HG02571 (cell line): ENCODE results near the gene ACER2.
"Not testable (repeated sequence)": the region's sequence is repeated elsewhere in the genome, so short reads cannot be mapped to it uniquely, and the experiment has no call there.

Experiments used
- ATAC-seq: cut with Tn5 transposase; IDR thresholded peaks from one replicate; pipeline ENCODE4 v1.9.1; 2021; ENCODE audit warnings: mild to moderate bottlenecking, moderate library complexity; ENCODE audit not compliant: unreplicated experiment

Gene ACER2

GRCh38 chr9:19408693-19409400, at the start of gene ACER2:
ACER2 (plus strand) TSS chr9:19409009; CDS start chr9:19409085, 76 bp downstream.
- ATAC-seq, result peak; percentile 94

DNA sequence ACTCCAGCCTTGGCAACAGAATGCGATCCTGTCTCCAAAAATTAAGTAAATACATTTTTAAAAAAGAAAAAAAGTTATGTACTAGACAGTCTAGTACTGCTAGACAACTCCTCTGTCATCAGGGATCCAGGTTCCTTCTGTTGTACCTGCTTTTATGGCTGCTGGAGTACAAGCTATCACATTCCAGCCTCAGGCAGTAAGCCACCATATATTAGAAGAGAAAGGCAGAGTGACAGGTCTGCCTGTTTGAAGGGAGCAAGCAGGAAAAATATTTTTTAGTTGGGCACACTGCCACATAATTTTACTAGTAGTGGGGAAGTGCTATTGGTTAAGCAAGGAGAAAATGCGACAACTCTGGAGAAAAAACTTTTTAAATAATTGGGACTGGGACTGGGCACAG, 39.7 kb upstream of the ACER2 start:
- ATAC-seq, result no peak

DNA sequence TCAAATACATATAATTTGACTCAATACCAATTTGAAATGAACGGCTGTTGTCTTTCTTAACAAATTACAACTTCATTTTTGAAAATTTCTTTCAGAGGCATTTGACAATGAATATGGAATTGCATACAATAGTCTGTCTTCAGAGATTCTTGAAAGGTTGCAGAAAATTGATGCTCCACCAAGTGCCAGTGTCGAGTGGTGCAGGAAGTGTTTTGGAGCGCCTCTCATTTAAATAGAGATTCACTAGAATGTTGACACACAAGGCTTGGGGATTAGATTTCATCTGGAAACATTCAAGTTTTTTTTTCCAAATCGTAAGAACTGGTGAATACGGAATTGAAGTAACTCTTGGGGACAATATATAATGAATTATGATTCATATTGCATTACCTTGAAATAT, 36.9 kb upstream of the ACER2 start:
- no peak for ATAC-seq

DNA sequence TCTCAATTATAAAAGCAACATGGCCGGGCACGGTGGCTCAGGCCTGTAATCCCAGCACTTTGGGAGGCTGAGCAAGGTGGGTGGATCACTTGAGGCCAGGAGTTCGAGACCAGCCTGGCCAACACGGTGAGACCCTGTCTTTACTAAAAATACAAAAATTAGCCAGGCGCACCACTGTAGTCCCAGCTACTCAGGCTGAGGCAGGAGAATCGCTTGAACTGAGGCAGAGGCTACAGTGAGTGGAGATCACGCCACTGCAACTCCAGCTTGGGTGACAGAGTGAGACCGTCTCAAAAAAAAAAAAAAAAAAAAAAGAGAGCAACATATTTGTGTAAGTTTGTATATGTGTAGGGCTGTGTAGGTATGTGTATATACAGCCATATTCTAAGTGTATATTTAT, 36.2 kb upstream of the ACER2 start:
- ATAC-seq, result no peak

DNA sequence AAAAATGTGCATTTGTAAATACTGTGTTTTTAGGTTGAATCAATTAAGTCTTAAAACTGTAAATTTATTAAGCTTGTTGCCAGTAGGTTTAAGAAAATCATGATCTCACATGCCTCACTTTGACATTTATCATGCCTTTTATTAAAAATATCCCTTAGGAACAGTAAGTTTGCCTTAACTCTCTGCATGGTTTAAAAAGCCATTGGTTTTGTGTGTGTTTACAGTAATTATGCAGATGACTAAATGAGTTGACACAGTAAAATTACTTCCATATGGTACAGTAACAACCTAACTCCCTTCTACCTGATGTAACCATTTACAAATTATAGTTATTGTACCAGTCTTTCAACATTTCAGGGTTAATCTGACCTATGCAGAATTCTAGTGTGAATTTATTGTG, 35.3 kb upstream of the ACER2 start:
- no peak for ATAC-seq

GRCh38 chr9:19375538-19375937, 33.3 kb upstream of the ACER2 start:
- ATAC-seq, result no peak

GRCh38 chr9:19376931-19377330, 31.9 kb upstream of the ACER2 start:
- ATAC-seq, result no peak

DNA sequence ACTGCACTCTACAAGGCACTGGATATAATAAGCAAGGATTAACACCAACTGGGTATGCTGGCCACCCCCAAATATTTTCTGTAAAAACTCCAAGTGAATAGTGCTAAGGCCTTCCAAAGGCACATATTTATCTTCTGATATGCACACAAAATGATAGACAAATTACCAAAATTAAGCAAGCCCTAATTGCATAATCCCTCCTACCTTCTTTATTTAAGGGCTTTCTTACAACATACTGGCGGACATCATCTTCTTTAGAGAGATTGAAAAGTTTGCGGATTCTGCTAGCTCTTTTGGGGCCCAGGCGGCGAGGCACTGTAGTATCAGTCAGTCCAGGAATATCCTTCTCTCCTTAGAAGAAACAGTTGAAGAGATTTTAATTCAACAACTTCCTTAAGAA, 30.6 kb upstream of the ACER2 start:
- ATAC-seq, result no peak

DNA sequence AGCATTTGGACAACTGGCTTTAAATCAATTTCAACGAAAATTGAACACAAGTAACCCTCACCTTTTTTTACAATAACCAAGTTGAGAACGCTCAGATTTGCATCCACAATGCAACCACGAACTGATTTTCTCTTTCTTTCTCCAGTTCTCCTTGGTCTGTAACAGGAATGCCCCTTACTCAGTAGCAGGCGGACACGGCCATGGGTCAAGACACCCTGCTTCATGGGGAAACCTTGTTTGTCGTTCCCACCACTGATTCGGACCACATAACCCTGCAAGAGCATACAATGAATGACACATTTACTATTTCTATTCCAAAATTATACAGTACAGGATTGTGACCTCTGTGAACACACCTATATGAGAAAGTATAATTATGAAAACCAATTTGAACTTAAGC, 30.2 kb upstream of the ACER2 start:
- no peak for ATAC-seq

- no peak for ATAC-seq
Measured at GRCh38 chr9:19379283-19379682, 29.5 kb upstream of the ACER2 start.

- ATAC-seq, result peak; percentile 39
Measured at GRCh38 chr9:19379697-19380046, 29.1 kb upstream of the ACER2 start.

DNA sequence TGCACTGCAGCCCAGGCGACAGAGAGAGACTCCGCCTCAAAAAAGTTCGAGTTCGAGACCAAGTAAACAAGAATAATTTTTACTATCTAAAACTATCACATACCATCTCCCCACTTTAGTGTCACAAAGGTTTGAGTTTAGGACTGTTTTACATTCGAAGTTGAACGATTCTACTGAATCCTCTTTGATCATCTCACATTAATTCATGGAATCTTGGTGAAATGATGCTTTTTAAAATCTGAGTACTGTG, 28.1 kb upstream of the ACER2 start:
- ATAC-seq, result no peak

GRCh38 chr9:19381656-19382055, 27.2 kb upstream of the ACER2 start:
- ATAC-seq, result no peak

- ATAC-seq, result not testable (repeated sequence)
Measured at GRCh38 chr9:19385212-19385611, 23.6 kb upstream of the ACER2 start.

- ATAC-seq, result no peak
Measured at GRCh38 chr9:19385786-19386501, 22.9 kb upstream of the ACER2 start.

DNA sequence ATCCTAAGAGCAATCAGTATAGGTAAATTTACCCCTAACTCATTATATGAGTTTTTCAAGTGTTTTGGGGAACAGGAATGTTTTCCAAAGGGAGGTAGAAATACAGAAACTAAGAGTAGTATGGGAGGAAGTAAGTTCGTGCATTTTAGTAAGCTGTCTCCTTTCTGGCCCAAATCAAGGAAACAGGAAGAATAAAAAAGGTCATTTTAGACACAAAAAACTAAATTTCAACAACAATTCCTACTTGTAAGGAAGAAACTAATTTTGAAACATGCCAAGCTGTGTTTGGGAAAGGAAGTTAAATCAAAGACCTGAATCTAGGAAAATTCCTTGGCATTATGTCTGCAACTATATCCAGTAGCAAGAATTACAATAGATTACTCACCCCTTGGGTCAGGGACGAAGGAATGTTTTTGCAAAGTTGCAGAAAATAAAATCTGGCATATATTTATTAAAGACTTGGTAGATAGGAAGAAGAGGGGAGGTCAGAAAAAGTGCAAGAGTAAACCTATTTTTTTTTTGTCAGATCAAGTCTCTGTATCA, 22.2 kb upstream of the ACER2 start:
- no peak for ATAC-seq

GRCh38 chr9:19387317-19387716, 21.5 kb upstream of the ACER2 start:
- ATAC-seq, result no peak

DNA sequence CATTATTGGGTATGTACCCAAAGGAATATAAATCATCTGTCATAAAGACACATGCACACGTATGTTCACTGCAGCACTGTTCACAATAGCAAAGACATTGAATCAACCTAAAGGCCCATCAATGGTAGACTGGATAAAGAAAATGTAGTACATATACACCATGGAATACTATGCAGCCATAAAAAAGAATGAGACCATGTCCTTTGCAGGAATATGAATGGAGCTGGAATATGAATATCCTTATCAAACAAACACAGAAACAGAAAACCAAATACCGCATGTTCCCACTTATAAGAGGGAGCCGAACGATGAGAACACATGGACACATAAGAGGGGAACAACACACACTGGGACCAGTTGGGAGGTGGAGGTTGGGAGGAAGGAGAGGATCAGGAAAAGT, 19.3 kb upstream of the ACER2 start:
- not testable (repeated sequence) for ATAC-seq

DNA sequence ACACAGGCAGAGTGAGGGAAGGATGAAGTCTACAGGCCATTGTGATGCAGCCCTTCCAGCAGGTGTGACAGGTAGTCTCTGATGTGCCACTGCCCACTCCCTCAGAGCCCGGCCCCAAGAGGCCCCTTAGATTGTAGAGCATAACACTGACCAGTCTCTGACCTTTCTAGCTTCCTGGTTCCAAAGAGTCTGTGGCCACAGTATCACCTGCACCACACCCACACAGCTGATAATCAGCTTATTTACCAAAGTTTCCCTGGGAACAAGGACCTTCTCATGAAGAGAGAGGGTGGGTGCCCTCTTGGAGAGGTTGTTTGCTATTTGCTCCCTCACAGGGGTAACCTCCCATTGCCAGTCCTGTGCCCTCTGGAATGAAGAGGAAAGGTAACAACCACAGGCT, 11.0 kb upstream of the ACER2 start:
- no peak for ATAC-seq

DNA sequence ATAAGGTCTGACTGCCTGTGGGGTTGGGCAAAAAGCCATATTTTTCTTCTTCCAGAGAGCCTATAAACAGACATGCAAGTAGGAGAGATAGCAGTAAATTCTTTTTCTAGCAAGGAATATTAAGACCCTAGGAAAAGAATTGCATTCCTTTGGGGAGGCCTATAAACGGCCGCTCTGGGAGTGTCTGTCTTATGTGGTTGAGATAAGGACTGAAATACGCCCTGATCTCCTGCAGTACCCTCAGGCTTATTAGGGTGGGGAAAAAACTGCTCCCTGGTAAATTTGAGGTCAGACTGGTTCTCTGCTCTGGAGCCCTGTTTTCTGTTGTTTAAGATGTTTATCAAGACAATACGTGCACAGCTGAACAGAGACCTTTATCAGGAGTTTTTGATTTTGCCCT, 5.6 kb upstream of the ACER2 start:
- not testable (repeated sequence) for ATAC-seq

DNA sequence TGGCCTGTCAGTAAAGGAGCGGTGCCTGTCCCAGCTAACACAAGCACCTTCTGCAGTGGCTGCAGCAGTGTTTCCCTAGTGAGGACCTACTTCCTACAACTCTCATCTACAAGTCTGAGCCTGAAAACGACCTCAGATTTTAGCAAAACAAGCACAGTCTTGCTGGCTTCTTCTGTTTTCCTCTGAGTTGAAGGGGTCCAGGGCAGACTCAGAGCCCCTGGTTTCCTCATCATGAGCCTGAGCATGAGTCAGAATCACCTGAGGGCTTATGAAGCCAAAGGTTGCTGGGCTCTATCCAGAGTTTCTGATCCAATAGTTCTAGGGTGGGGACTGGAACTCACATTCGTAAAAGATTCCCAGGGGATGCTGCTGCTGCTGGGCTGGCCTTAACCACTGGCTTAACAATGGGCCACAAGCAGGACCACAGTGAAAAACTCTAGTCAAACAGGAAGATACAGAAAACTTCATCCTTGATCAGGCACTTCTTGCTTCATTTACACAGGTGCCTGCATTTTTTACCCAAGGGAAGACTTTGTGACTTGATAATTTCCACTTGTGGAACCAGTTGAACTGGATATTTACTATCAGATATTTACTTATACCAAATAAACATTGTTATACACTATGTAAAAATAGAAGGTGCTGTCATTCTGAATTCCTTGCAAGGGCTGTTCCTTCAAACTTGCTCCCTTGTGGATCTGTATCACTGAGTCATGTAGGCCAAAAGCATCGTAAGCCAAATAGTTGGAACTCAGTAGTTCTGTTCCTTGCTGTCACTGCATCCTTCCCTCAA, 4.3 kb upstream of the ACER2 start:
- no peak for ATAC-seq

GRCh38 chr9:19405771-19406170, 3.0 kb upstream of the ACER2 start:
- no peak for ATAC-seq
